Endothelial cell of umbilical vein (primary cell): Measurements from ENCODE around the gene CEBPZOS. TPM values are rescaled to one million over a fixed set of nuclear protein-coding genes. Genes with fewer than 3 reads are reported as not detected.

Experiments used
- BruUV-seq: library from RNA; stranded (reverse); fragments of 400-500 nt; replicated peaks from 2 replicates; lab custom pipeline; 2021; lab: Mats Ljungman, UMichigan
- CTCF ChIA-PET: fragments of 300-600, 350-600 bp; sonication (Branson Sonifier 250); formaldehyde crosslinking; loops from one replicate; lab custom pipeline; 2021; ENCODE audit warnings: antibody characterized with exemption, inconsistent platforms; lab: Charles Lee
- POLR2A ChIA-PET: fragments of 300-600, 350-600 bp; sonication (Branson Sonifier 250); formaldehyde crosslinking; loops from one replicate; lab custom pipeline; 2021; ENCODE audit warnings: antibody characterized with exemption, inconsistent platforms; lab: Charles Lee
- DNase-seq: peaks from one replicate; pipeline ENCODE4 v3.0.0-alpha.2; 2011; ENCODE audit warnings: low read depth, low spot score
- FAIRE-seq: peaks from 2 replicates; lab custom pipeline; 2011; peaks lifted over from hg19 to GRCh38; lab: Jason Lieb, UNC
- H2AFZ ChIP-seq: 2 replicates; pipeline ENCODE4 v1.6.0; 2012; ENCODE audit warnings: low read depth, low read length, control low read depth, inconsistent platforms
- H3K27ac ChIP-seq: 2 replicates; pipeline ENCODE4 v1.5.1; 2011; ENCODE audit warnings: low read depth, mild to moderate bottlenecking, control low read depth, low read length, moderate library complexity; ENCODE audit not compliant: insufficient read depth
- H3K27me3 ChIP-seq, 2 experiments: 2 replicates each; pipeline versions ENCODE4 v1.6.0 to v1.6.1; 2011; ENCODE audit warnings: low read length in 2 of 2, mixed read lengths in 1 of 2; ENCODE audit not compliant: control insufficient read depth in 2 of 2, insufficient read depth in 2 of 2
- H3K36me3 ChIP-seq, 2 experiments: 2 replicates in 1 of 2; 3 replicates in 1 of 2; pipeline ENCODE4 v1.5.1; 2011; ENCODE audit warnings: low read length in 2 of 2, mild to moderate bottlenecking in 1 of 2, moderate library complexity in 1 of 2; ENCODE audit not compliant: control insufficient read depth in 2 of 2, insufficient read depth in 2 of 2; ENCODE audit errors: extremely low read depth in 1 of 2
- H3K4me1 ChIP-seq: 3 replicates; pipeline ENCODE4 v1.5.1; 2011; ENCODE audit warnings: mild to moderate bottlenecking, low read length; ENCODE audit not compliant: control insufficient read depth, insufficient read depth; ENCODE audit errors: extremely low read depth
- H3K4me2 ChIP-seq: 2 replicates; pipeline ENCODE4 v1.6.1; 2011; ENCODE audit warnings: low read length, control low read depth, mixed read lengths; ENCODE audit not compliant: insufficient read depth
- H3K4me3 ChIP-seq, 3 experiments: fragments of 200-600 bp in 1 of 3; sonication (generic), shearing (Covaris generic) in 1 of 3; replicated peaks in 1 of 3; 2 replicates each; pipeline ENCODE4 v1.5.1; 2011 to 2016; ENCODE audit warnings: control low read depth in 3 of 3, low read length in 3 of 3, mild to moderate bottlenecking in 2 of 3, inconsistent platforms in 1 of 3, low read depth in 1 of 3, moderate library complexity in 1 of 3; ENCODE audit not compliant: insufficient read depth in 1 of 3
- H3K79me2 ChIP-seq: 2 replicates; pipeline ENCODE4 v1.6.0; 2012; ENCODE audit warnings: low read length, inconsistent platforms; ENCODE audit not compliant: control insufficient read depth, insufficient read depth
- H3K9ac ChIP-seq: replicated peaks from 2 replicates; pipeline ENCODE3; 2011; ENCODE audit warnings: low read length, control low read depth; ENCODE audit not compliant: insufficient read depth; ENCODE audit errors: extremely low read depth
- H3K9me1 ChIP-seq: replicated peaks from 3 replicates; pipeline ENCODE4 v1.6.0; 2011; ENCODE audit warnings: mild to moderate bottlenecking, low read length; ENCODE audit not compliant: control insufficient read depth, insufficient read depth; ENCODE audit errors: extremely low read depth
- H3K9me3 ChIP-seq: replicated peaks from 2 replicates; pipeline ENCODE4 v1.5.1; 2012; ENCODE audit warnings: low read length, inconsistent platforms; ENCODE audit not compliant: control insufficient read depth, insufficient read depth
- H4K20me1 ChIP-seq: replicated peaks from 2 replicates; pipeline ENCODE3; 2011; ENCODE audit warnings: mild to moderate bottlenecking, low read length; ENCODE audit not compliant: control insufficient read depth, insufficient read depth; ENCODE audit errors: extremely low read depth
- EZH2 ChIP-seq: IDR thresholded peaks from 2 replicates; pipeline ENCODE4 v1.6.1; 2012; ENCODE audit warnings: borderline replicate concordance, low read depth, mild to moderate bottlenecking, moderate library complexity, low read length, inconsistent platforms; ENCODE audit not compliant: severe bottlenecking
- FOS ChIP-seq: IDR thresholded peaks from 2 replicates; pipeline ENCODE4 v1.6.1; 2011; ENCODE audit warnings: mild to moderate bottlenecking, low read length, moderate library complexity, borderline replicate concordance; ENCODE audit not compliant: insufficient read depth
- GATA2 ChIP-seq: IDR thresholded peaks from 2 replicates; pipeline ENCODE4 v1.7.0; 2011; ENCODE audit warnings: low read depth, mild to moderate bottlenecking, moderate library complexity, mixed read lengths, low read length; ENCODE audit not compliant: insufficient read length, insufficient read depth
- JUN ChIP-seq: IDR thresholded peaks from 2 replicates; pipeline ENCODE4 v1.6.1; 2011; ENCODE audit warnings: borderline replicate concordance, low read depth; ENCODE audit not compliant: insufficient read length, insufficient read depth
- MYC ChIP-seq: IDR thresholded peaks from one replicate; pipeline ENCODE4 v1.6.1; 2011; ENCODE audit warnings: mild to moderate bottlenecking, low read depth, low read length
- POLR2AphosphoS5 ChIP-seq: IDR thresholded peaks from 2 replicates; pipeline ENCODE4 v1.6.1; 2012; ENCODE audit warnings: low read depth, mild to moderate bottlenecking, control low read depth, low read length, moderate library complexity; ENCODE audit not compliant: insufficient read depth
- dilution Hi-C: fragments of 300-500 bp; cut with MboI; formaldehyde crosslinking; loops from one replicate; pipeline ENCODE4 v1.15.0; 2019; ENCODE audit warnings: low sequenced_read_pairs; ENCODE audit not compliant: extremely low pct_ligation_motif_present
- intact Hi-C: fragments of 100-400 bp; cut with micrococcal nuclease; formaldehyde crosslinking; loops from one replicate; pipeline ENCODE4 v1.10.0; 2022
- polyA plus RNA-seq, 4 experiments: library from polyadenylated mRNA; depleted of rRNA in 3 of 4; stranded (reverse) in 3 of 4; unstranded in 1 of 4; fragments of >200 nt; gene quantifications; 2 replicates each; pipeline versions ENCODE4 v1.2.1 to v1.2.3, GENCODE V29; 2011 to 2012; ENCODE audit warnings: missing spikeins in 1 of 4
- total RNA-seq: library from RNA; stranded (reverse); gene quantifications from 2 replicates; pipeline ENCODE4 v1.2.3, GENCODE V29; 2021
- TF ChIP-seq, protein P1 (sequence below), 2 donors: IDR thresholded peaks; 1 replicate in 1 of 2; 2 replicates in 1 of 2; pipeline ENCODE4 v1.5.1; 2011; ENCODE audit warnings: low read length in 2 of 2, mild to moderate bottlenecking in 2 of 2, moderate library complexity in 2 of 2, control low read depth in 1 of 2, inconsistent platforms in 1 of 2, low read depth in 1 of 2; ENCODE audit not compliant: insufficient read depth in 1 of 2; ENCODE audit errors: extremely low read depth in 1 of 2

The CEBPZOS gene
- total and polyA plus RNA-seq, 2 donors (not counting 3 experiments of a cell fraction or from before 2014, with no cell fraction given), result 29.1 to 36.3 TPM

DNA sequence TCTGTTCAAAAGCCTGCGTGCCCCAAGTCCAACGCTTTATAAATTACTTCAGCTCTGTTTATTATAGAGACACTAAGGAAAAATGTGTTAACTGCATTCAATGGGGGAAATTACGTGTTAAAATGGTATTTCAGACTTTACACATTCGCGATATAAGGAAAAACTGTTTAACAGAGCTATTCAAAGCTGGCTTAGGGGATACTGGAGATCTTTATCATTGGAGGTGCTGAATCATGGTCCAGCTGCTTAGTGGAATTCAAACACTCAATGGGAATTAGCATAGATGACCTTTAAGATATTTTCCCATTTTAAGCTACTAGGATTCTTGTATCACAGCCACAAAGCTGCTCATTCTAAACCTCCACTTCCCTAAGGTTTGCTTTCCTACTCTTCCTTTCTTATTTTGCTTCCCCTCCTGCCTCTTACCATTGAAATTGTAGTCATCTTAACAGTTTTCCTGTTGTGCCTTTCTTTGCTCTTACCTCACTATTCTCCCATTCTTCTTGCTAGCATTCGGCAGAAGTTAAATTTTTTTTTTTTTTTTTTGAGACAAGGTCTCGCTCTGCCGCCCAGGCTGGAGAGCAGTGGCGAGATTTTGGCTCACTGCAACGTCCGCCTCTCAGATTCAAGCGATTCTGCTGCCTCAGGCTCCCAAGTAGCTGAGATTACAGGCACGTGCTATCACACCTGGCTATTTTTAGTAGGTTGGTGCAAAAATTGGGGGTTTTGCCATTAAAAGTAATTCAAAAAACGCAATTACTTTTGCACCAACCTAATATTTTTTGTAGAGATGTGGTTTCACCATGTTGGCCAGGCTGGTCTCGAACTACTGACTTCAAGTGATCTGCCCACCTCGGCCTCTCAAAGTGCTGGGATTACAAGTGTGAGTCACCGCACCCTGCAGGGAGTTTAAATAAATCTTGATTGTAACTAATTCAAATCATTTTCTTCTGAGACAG, 14.3 kb upstream of the CEBPZOS start:
- peak; percentile 88 for DNase-seq

More for the DNA sequence above, 14.3 kb upstream of the CEBPZOS start:
- Histone ChIP-seq H3K9ac (peak overlapping the region; percentile 56), H3K36me3 (no peaks in the 10 kb centered on the region), H2AFZ (peak overlapping the region; percentile 48), H3K27me3 (peaks cover 0 to 4% of the 10 kb centered on the region in 2 experiments), H3K9me3 (no peaks in the 10 kb centered on the region), H3K4me3 (no peak overlapping the region), H3K27ac (peak overlapping the region; percentile 71), H3K4me2 (peak overlapping the region; percentile 52), H4K20me1 (no peaks in the 10 kb centered on the region), H3K4me1 (peaks cover 10% of the 10 kb centered on the region), H3K79me2 (no peaks in the 10 kb centered on the region), H3K9me1 (no peaks in the 10 kb centered on the region)
- no peak for TF ChIP-seq POLR2AphosphoS5
- TF ChIP-seq GATA2, result peak; percentile 95
- TF ChIP-seq MYC, result no peak
- TF ChIP-seq JUN, result peak; percentile 72
- TF ChIP-seq FOS, result peak; percentile 28
- TF ChIP-seq EZH2, result no peak
- TF ChIP-seq, protein P1, sequence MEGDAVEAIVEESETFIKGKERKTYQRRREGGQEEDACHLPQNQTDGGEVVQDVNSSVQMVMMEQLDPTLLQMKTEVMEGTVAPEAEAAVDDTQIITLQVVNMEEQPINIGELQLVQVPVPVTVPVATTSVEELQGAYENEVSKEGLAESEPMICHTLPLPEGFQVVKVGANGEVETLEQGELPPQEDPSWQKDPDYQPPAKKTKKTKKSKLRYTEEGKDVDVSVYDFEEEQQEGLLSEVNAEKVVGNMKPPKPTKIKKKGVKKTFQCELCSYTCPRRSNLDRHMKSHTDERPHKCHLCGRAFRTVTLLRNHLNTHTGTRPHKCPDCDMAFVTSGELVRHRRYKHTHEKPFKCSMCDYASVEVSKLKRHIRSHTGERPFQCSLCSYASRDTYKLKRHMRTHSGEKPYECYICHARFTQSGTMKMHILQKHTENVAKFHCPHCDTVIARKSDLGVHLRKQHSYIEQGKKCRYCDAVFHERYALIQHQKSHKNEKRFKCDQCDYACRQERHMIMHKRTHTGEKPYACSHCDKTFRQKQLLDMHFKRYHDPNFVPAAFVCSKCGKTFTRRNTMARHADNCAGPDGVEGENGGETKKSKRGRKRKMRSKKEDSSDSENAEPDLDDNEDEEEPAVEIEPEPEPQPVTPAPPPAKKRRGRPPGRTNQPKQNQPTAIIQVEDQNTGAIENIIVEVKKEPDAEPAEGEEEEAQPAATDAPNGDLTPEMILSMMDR (IDR thresholded peaks at IDR 0.05; ENCODE audit: extremely low read depth in 1 of 2, insufficient read depth in 1 of 2, low read depth in 1 of 2, low read length in 2 of 2), result no peak
- dilution Hi-C loops, result no loop called here
- intact Hi-C loops, result loop anchor here (1.0 kb wide), 2 partner anchors 14 to 49 kb away; partner anchors contain the start of genes CEBPZ, CEBPZOS and NDUFAF7
- ChIA-PET CTCF (interaction anchor here (0.7 to 1.7 kb wide), 7 partner anchors 8 to 1092 kb away, joined by 3 to 5 read pairs (median 5); partner anchors contain the start of genes CEBPZ, CEBPZOS and NDUFAF7), POLR2A (interaction anchor here (0.6 kb wide), 1 partner anchor 62 kb away, joined by 3 read pairs; no protein-coding TSS in a partner anchor)
- TSS peak; percentile 70 for BruUV-seq
- FAIRE-seq, result peak; percentile 71
